Fibroblast of mammary gland (primary cell): ENCODE measurements around the gene KCNMA1.
A peak's percentile ranks its signal among the peaks of the same experiment; 100 is the strongest.

Source experiments
- DNase-seq: peaks from one replicate; pipeline ENCODE4 v3.0.0-alpha.2; 2010; ENCODE audit warnings: low read depth
- H3K4me3 ChIP-seq: 2 replicates; pipeline ENCODE4 v1.5.1; 2011; ENCODE audit warnings: low read depth, mild to moderate bottlenecking, low read length, moderate library complexity; ENCODE audit not compliant: control insufficient read depth
- TF ChIP-seq, protein P1 (sequence below): conservative IDR thresholded peaks from 2 replicates; pipeline ENCODE4 v1.5.1; 2011; ENCODE audit warnings: low read depth, low read length, inconsistent platforms; ENCODE audit not compliant: control insufficient read depth, insufficient read depth

KCNMA1 gene

DNA sequence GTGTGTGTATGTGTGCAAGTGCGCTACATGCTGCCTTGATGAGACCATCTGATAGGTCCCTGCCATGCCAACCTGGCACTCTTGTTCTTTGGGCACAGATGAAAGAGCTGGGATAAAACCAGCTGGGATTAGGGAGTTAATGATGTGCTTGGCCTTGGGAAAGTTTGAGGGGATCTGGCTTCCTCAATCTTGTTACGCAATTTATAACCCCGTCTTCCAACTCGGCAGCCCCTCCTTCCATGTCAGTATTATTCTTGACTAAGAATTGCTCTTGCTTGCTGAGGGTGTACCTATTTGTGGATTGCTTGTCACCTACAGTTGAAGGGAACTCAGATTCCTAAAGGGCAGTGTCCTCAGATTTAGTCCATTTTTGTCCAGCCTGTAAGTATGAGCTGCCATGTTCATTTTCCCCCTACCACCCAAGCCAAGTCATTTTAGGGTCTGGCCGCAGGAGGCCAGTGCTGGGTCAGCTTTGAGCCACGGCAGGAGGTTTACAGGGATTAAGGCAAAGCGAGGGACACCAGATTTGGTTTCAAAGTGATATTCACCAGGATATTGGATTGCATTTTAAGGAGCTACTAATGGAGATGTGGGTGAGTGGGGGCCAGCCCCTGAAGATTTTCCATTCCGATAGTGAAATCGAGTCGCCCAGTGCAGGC lies 34.1 kb upstream of the KCNMA1 start:
- TF ChIP-seq, protein P1, sequence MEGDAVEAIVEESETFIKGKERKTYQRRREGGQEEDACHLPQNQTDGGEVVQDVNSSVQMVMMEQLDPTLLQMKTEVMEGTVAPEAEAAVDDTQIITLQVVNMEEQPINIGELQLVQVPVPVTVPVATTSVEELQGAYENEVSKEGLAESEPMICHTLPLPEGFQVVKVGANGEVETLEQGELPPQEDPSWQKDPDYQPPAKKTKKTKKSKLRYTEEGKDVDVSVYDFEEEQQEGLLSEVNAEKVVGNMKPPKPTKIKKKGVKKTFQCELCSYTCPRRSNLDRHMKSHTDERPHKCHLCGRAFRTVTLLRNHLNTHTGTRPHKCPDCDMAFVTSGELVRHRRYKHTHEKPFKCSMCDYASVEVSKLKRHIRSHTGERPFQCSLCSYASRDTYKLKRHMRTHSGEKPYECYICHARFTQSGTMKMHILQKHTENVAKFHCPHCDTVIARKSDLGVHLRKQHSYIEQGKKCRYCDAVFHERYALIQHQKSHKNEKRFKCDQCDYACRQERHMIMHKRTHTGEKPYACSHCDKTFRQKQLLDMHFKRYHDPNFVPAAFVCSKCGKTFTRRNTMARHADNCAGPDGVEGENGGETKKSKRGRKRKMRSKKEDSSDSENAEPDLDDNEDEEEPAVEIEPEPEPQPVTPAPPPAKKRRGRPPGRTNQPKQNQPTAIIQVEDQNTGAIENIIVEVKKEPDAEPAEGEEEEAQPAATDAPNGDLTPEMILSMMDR: no peak
- no peak for DNase-seq
- H3K4me3 ChIP-seq: no peak overlapping the region

DNA sequence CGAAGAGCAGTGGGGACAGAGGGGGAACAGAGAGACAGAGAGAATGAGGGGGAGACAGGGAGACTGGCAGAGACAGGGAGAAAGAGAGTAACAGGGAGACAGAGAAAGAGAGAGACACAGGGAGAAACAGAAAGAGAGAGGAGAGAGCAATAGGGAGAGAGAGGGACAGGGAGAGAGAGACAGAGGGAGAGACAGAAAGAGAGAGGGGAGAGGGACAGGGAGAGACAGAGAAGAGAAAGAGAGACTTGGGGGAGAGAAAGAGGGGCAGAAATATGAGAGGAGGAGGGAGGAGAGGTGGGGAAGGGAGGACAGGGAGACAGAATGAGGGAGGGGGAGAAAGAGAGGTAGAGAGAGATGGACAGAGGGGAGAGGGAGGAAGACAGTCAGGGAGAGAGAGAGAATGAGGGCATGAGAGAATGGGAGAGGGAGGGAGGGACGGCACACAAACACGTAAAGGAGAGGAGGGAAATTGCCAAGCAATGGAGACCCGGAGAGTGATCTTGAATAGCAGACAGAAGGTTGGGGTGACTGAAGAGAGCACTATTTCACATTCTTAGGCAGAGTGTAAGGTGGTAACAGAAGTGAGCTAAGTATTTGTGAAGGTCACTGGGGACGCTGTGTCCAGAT lies 33.3 kb upstream of the KCNMA1 start:
- DNase-seq: no peak
- H3K4me3 ChIP-seq: no peak overlapping the region
- TF ChIP-seq, protein P1: no peak

DNA sequence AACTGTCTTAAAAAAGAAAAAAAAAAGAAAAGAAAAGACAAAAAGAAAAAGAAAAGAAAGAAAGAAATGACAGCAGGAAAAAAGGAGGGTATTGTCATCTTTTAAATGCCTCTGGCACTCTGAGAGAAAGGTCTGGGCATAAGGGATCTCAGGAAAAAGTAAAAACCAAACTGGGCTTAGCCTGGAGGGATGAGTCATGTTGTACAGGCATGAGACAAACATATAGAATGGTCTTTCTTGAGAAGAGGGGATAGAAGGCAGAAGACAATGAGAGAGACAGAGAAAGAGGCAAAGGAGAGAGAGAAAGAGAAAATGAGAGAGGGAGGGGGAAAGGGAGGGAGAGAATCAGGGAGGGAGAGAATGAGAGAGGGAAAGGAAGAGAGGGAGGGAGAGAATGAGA lies 32.3 kb upstream of the KCNMA1 start:
- DNase-seq: peak; percentile 14
- TF ChIP-seq, protein P1: no peak
- H3K4me3 ChIP-seq: no peak overlapping the region

DNA sequence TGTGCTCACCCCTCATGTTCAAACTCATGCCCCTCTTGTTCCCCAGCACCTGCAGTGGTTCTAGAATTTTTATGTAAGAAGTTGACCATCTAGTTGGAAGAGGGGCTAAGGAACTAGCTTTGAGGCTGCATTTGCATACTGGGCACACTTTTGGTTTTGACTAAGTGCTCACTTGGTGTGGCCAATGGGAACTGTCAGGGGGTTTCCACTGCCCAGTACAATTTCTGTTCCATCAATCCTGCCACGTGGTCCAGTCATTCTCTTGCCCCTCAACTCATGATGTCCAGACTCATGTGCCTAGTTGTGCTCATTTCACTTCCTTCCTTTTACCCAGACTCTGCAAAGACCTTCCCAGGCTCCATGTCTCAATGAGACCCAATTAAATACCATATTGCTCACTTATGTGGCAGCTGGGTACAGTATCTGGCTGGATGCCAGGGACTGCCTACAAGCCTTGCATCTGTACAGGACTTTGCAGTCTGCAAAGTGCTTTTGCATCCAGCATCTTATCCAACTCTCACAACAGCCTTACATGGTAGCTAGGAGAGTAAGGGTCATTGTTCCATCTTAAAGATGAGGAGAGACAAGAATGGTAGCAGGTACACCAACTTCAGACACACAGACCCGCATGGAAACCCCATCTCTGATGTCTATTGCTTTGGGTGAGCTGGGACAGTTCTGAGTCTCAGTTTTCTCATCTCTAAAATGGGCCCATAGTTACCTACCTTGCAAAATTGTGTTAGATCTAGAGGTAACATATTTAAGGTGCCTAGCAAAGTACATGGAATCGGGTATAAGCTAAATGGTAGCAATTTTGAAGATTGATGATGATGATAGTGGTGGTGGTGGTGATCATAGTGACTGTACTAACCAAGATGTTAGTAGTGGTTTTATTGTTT lies 30.1 kb upstream of the KCNMA1 start:
- no peak for DNase-seq
- H3K4me3 ChIP-seq: no peak overlapping the region
- TF ChIP-seq, protein P1: no peak

DNA sequence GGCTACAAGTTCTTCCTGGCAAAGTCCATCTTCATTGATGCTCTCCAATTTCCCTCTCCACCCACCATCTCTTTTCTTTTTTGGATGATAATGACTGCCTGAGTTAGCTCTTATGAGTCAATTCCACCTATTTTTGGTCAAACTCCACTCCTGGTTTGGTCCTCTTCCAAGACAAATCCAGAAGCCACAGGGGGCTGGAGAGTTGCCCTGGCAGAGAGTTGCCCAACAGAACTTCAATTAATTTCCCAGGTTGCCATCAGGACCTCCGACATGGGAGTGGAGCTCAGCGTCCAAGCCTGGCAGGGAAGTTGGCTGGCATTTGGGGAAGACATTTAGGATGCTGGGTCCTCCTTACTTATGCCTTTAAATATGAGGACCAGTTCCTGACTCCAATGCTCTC lies 29.2 kb upstream of the KCNMA1 start:
- peak; percentile 14 for DNase-seq
- TF ChIP-seq, protein P1: no peak
- H3K4me3 ChIP-seq: no peak overlapping the region

DNA sequence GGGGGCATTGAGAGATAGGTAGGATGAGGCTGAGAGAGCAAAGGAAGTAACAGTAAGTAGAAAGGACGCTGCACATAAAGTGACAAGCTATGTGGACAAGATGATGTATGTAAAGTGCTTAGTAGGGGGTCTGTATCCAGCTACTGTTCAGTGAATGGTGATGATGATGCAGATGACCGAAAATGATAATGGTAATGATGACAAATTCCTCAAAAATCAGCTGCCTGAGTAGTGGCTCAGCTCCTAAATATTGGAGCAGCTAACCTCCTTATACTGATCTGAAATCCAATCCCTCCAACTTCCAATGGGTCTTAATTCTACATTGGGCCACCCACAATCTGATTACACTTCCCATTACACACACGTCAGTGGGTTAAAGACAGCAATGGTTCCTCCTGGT lies 27.1 kb upstream of the KCNMA1 start:
- H3K4me3 ChIP-seq: no peak overlapping the region
- TF ChIP-seq, protein P1: no peak
- DNase-seq: no peak
